DOHH2 (cell line): ENCODE data around the gene GARNL3.

Experiments
- H3F3A ChIP-seq: fragments of 200-600 bp; sonication (generic), shearing (Covaris generic); 2 replicates; pipeline ENCODE4 v1.6.0; 2016; ENCODE audit warnings: antibody characterized with exemption, mild to moderate bottlenecking; ENCODE audit not compliant: control insufficient read depth, insufficient read depth
- H3K27ac ChIP-seq: fragments of 200-600 bp; sonication (generic); 2 replicates; pipeline ENCODE4 v1.5.1; 2014; ENCODE audit warnings: low read depth, mild to moderate bottlenecking, low read length, moderate library complexity
- H3K27me3 ChIP-seq: fragments of 200-600 bp; sonication (generic); 2 replicates; pipeline ENCODE4 v1.6.1; 2014; ENCODE audit warnings: mild to moderate bottlenecking, low read length, mixed read lengths; ENCODE audit not compliant: control insufficient read depth
- H3K36me3 ChIP-seq: fragments of 200-600 bp; sonication (generic); 2 replicates; pipeline ENCODE4 v1.6.1; 2014; ENCODE audit warnings: mild to moderate bottlenecking, low read length, moderate library complexity, mixed read lengths; ENCODE audit not compliant: control insufficient read depth
- H3K4me1 ChIP-seq: fragments of 200-600 bp; sonication (generic); 2 replicates; pipeline ENCODE4 v1.6.1; 2014; ENCODE audit warnings: mild to moderate bottlenecking, low read length, mixed read lengths; ENCODE audit not compliant: control insufficient read depth
- H3K4me2 ChIP-seq: fragments of 200-600 bp; sonication (generic); 2 replicates; pipeline ENCODE4 v1.6.0; 2014; ENCODE audit warnings: mild to moderate bottlenecking, low read length, moderate library complexity
- H3K4me3 ChIP-seq: fragments of 200-600 bp; sonication (generic); 2 replicates; pipeline ENCODE4 v1.5.1; 2014; ENCODE audit warnings: mild to moderate bottlenecking, low read length, mixed read lengths
- H3K79me2 ChIP-seq: fragments of 200-600 bp; sonication (generic); 2 replicates; pipeline ENCODE4 v1.6.1; 2014; ENCODE audit warnings: mild to moderate bottlenecking, low read length, mixed read lengths; ENCODE audit not compliant: control insufficient read depth
- H3K9me2 ChIP-seq: fragments of 200-600 bp; sonication (generic); replicated peaks from 2 replicates; pipeline ENCODE4 v1.6.1; 2014; ENCODE audit warnings: mild to moderate bottlenecking, low read length, mixed read lengths; ENCODE audit not compliant: control insufficient read depth
- H3K9me3 ChIP-seq: fragments of 200-600 bp; sonication (generic); 2 replicates; pipeline ENCODE4 v1.6.1; 2014; ENCODE audit warnings: antibody characterized with exemption, low read length, mixed read lengths; ENCODE audit not compliant: control insufficient read depth, insufficient read depth
- H4K20me1 ChIP-seq: fragments of 200-600 bp; sonication (generic); 2 replicates; pipeline ENCODE4 v1.6.0; 2014; ENCODE audit warnings: low read depth, mild to moderate bottlenecking, antibody characterized with exemption, low read length, moderate library complexity; ENCODE audit not compliant: control insufficient read depth, insufficient read depth
- EZH2phosphoT487 ChIP-seq: fragments of 200-600 bp; sonication (generic); IDR thresholded peaks from 2 replicates; pipeline ENCODE4 v1.6.1; 2017; ENCODE audit warnings: borderline replicate concordance, mild to moderate bottlenecking, antibody characterized with exemption, low read length, moderate library complexity, mixed read lengths
- TF ChIP-seq, protein P1 (sequence below): fragments of 200-600 bp; sonication (generic); IDR thresholded peaks from one replicate; pipeline ENCODE4 v1.5.1; 2014; ENCODE audit warnings: antibody characterized with exemption, mild to moderate bottlenecking, low read depth, low read length; ENCODE audit not compliant: poor library complexity, severe bottlenecking

GARNL3 gene

DNA sequence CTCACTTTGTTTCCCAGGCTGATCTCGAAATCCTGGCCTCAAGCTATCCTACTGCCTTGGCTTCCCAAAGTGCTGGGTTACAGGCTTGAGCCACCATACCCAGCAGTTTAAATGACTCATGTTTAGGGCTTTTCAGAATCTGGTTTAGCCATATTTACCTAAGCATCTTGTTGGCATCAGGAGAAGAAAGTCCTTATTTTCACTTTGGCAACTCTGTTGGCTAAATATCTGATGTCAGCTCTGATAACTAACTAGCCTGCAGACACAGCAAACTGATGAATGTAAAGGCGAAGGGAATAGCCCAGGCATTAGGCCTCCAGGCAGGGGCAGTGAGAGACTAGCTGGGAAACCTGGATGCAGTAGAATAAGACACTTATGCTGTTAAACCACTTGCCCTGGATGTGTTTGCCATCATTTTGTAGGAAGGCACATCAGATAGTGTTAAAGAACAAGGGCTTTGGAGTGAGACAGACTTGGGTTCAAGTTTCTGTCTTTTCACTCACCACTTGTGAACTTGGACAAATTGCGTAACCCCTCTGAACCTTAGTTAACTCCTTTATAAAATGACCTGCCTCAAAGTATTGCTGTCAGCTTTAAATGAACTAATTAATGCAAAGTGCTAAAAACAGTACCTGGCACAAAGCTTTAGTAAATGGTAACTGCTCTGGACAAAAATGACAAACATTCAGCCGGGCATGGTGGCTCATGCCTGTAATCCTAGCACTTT lies 34.7 kb upstream of the GARNL3 start:
- no peak overlapping the region for H3K27ac ChIP-seq
- H4K20me1 ChIP-seq: no peaks in the 10 kb centered on the region
- H3K9me3 ChIP-seq: no peaks in the 10 kb centered on the region
- H3K4me2 ChIP-seq: no peak overlapping the region
- peaks cover 8% of the 10 kb centered on the region for H3K4me1 ChIP-seq
- H3K36me3 ChIP-seq: no peaks in the 10 kb centered on the region
- H3K9me2 ChIP-seq: no peaks in the 10 kb centered on the region
- TF ChIP-seq, protein P1, sequence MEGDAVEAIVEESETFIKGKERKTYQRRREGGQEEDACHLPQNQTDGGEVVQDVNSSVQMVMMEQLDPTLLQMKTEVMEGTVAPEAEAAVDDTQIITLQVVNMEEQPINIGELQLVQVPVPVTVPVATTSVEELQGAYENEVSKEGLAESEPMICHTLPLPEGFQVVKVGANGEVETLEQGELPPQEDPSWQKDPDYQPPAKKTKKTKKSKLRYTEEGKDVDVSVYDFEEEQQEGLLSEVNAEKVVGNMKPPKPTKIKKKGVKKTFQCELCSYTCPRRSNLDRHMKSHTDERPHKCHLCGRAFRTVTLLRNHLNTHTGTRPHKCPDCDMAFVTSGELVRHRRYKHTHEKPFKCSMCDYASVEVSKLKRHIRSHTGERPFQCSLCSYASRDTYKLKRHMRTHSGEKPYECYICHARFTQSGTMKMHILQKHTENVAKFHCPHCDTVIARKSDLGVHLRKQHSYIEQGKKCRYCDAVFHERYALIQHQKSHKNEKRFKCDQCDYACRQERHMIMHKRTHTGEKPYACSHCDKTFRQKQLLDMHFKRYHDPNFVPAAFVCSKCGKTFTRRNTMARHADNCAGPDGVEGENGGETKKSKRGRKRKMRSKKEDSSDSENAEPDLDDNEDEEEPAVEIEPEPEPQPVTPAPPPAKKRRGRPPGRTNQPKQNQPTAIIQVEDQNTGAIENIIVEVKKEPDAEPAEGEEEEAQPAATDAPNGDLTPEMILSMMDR: no peak
- no peak for TF ChIP-seq EZH2phosphoT487
- H3F3A ChIP-seq: no peaks in the 10 kb centered on the region
- H3K27me3 ChIP-seq: peaks cover 22% of the 10 kb centered on the region
- H3K4me3 ChIP-seq: no peak overlapping the region
- no peaks in the 10 kb centered on the region for H3K79me2 ChIP-seq

DNA sequence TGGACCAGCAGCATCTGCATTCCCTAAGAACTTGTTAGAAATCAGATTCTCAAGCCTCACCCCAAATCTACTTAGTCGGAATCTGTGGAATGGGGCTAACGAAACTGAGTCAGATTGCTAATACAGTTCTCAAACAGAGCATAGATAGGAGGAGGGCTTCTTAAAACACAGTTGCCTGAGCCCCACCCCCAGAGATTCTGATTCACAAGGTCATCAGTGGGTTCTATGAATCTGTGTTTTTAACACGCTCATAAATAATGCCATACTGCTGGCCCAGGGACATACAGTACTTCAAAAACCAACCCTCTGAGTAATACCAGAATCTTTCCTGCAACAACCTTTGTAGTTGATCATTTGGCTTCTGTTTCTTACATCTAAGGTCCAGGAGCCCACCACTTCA lies 32.9 kb upstream of the GARNL3 start:
- Histone ChIP-seq H3K4me2 (no peak overlapping the region), H3K4me3 (no peak overlapping the region), H4K20me1 (no peaks in the 10 kb centered on the region), H3F3A (no peaks in the 10 kb centered on the region), H3K9me2 (no peaks in the 10 kb centered on the region), H3K36me3 (no peaks in the 10 kb centered on the region), H3K27ac (no peak overlapping the region), H3K9me3 (no peaks in the 10 kb centered on the region), H3K79me2 (no peaks in the 10 kb centered on the region), H3K27me3 (peaks cover 14% of the 10 kb centered on the region), H3K4me1 (no peaks in the 10 kb centered on the region)
- TF ChIP-seq EZH2phosphoT487: no peak
- TF ChIP-seq, protein P1: no peak

DNA sequence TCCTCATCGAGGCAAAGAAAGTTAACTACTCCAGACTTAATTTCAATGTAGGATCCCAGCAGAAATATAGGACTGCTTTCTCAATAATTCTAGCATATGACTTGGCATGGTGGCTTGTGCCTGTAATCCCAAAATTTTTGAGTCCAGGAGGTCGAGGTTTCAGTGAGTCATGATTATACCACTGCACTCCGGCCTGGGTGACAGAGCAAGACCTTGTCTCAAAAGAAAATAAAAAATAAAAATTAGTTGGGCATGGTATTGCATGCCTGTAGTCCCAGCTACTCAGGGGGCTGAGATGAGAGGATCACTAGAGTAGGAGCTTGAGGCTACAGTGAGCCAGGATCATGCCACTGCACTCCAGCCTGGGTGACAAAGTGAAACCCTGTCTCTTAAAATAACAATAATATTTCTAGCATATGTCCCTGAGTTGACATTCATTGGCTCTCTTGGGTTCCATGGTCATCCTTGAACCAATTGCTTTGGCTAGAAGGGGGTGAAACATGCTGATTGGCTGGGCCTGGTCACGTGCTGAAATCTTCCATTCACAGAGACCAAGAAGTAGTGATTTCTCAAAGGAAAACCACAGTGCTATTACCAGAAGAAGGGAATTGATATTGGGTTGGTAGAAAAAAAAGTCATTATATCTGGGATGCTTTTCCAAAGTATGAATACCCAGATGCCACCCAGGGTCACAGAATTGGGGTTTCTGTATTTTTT lies 31.6 kb upstream of the GARNL3 start:
- TF ChIP-seq, protein P1: no peak
- TF ChIP-seq EZH2phosphoT487: no peak
- no peak overlapping the region for H3K4me3 ChIP-seq

More for the DNA sequence above, 31.6 kb upstream of the GARNL3 start:
- Histone ChIP-seq H3K79me2 (no peaks in the 10 kb centered on the region), H3K9me3 (no peaks in the 10 kb centered on the region), H3F3A (no peaks in the 10 kb centered on the region), H4K20me1 (no peaks in the 10 kb centered on the region), H3K4me2 (no peak overlapping the region), H3K27me3 (peaks cover 17% of the 10 kb centered on the region; the same call in 1 of the 2 replicates), H3K36me3 (no peaks in the 10 kb centered on the region), H3K27ac (no peak overlapping the region), H3K4me1 (no peaks in the 10 kb centered on the region), H3K9me2 (no peaks in the 10 kb centered on the region)
